BLaER1 (cell line): Measurements from ENCODE around the gene MALAT1.

Experiments used
- H3K27ac ChIP-seq: shearing (Covaris generic); formaldehyde crosslinking; 2 replicates; pipeline ENCODE4 v1.8.1; 2022
- H3K27me3 ChIP-seq: shearing (Covaris generic); formaldehyde crosslinking; 2 replicates; pipeline ENCODE4 v1.8.1; 2022
- H3K36me3 ChIP-seq: shearing (Covaris generic); formaldehyde crosslinking; 2 replicates; pipeline ENCODE4 v1.8.1; 2022
- H3K4me1 ChIP-seq: shearing (Covaris generic); formaldehyde crosslinking; 2 replicates; pipeline ENCODE4 v1.8.1; 2022
- H3K4me2 ChIP-seq: shearing (Covaris generic); formaldehyde crosslinking; 2 replicates; pipeline ENCODE4 v1.8.1; 2022
- H3K4me3 ChIP-seq: shearing (Covaris generic); formaldehyde crosslinking; 2 replicates; pipeline ENCODE4 v1.8.1; 2022
- H3K9ac ChIP-seq: shearing (Covaris generic); formaldehyde crosslinking; 2 replicates; pipeline ENCODE4 v1.8.1; 2022
- H3K9me3 ChIP-seq: shearing (Covaris generic); formaldehyde crosslinking; 2 replicates; pipeline ENCODE4 v1.8.1; 2022
- H4K20me1 ChIP-seq: shearing (Covaris generic); formaldehyde crosslinking; 2 replicates; pipeline ENCODE4 v1.8.1; 2022
- Cebpa-rat ChIP-seq: shearing (Covaris generic); IDR thresholded peaks from 2 replicates; pipeline ENCODE4 v1.8.1; 2022

The MALAT1 gene

GRCh38 chr11:65552388-65552951, 53.6 kb downstream of the MALAT1 start:
- Histone ChIP-seq H3K4me1 (peaks cover 96% of the 10 kb centered on the region), H3K9ac (peak overlapping the region; percentile 53; the same call in 1 of the 2 replicates), H3K4me3 (no peak overlapping the region; the same call in 1 of the 2 replicates), H3K27me3 (no peaks in the 10 kb centered on the region), H3K36me3 (peaks cover 34% of the 10 kb centered on the region; the same call in 1 of the 2 replicates), H3K9me3 (no peaks in the 10 kb centered on the region), H3K27ac (peak overlapping the region; percentile 70), H4K20me1 (peaks cover 16% of the 10 kb centered on the region; the same call in 1 of the 2 replicates), H3K4me2 (peak overlapping the region; percentile 82)
- TF ChIP-seq Cebpa-rat = no peak

DNA sequence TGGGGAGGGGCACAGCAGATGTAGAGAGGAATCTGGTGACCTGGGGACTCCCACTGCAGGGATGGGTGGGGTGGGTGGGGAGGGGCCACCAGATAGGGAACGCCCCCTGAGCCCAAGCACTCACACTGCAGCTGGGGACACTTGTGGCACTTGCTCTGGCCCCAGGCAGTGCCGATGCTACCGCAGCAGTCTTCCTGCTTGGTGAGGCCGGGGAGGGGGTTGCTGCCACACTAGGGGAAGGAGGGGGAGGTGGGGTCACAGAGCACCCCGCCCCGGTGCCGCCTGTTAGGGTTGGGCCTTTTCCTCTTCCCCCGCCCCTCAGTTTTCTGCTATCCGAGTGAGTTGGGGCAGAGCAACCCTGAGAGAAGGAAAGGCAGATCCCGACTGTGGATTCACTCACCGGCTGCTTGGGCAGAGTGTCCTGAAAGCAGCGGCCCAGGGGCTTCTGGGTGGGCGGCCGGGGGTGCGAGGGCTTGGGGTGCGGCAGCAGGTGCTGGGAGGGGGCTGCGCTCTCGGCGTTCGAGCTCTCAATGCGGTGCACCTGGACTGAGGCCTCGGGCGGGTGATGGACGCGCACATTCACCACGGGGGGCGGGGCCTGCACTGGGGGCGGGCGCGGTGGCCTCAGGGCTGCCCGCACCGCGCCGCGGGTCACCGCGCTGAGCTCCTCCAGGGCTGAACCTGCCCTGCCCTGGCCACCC, 54.6 kb downstream of the MALAT1 start:
- peaks cover 86% of the 10 kb centered on the region for H3K4me1 ChIP-seq
- peak overlapping the region; percentile 48 for H3K4me3 ChIP-seq
- no peak for TF ChIP-seq Cebpa-rat
- H3K4me2 ChIP-seq = peak overlapping the region; percentile 98
- no peaks in the 10 kb centered on the region for H3K27me3 ChIP-seq
- H4K20me1 ChIP-seq = 0 out of 2 replicates have a peak, but pooled peaks cover 13% of the 10 kb centered on the region
- no peaks in the 10 kb centered on the region for H3K9me3 ChIP-seq
- peak overlapping the region; percentile 96 for H3K27ac ChIP-seq
- peaks cover 33% of the 10 kb centered on the region; the same call in 1 of the 2 replicates for H3K36me3 ChIP-seq
- H3K9ac ChIP-seq = peak overlapping the region; percentile 89

- Histone ChIP-seq H3K4me1 (peaks cover 86% of the 10 kb centered on the region), H3K9me3 (no peaks in the 10 kb centered on the region), H3K9ac (peak overlapping the region; percentile 89), H4K20me1 (0 out of 2 replicates have a peak, but pooled peaks cover 13% of the 10 kb centered on the region), H3K27ac (peak overlapping the region; percentile 96), H3K27me3 (no peaks in the 10 kb centered on the region), H3K4me2 (peak overlapping the region; percentile 98), H3K4me3 (peak overlapping the region; percentile 48), H3K36me3 (peaks cover 25% of the 10 kb centered on the region; the same call in 1 of the 2 replicates)
- no peak for TF ChIP-seq Cebpa-rat
These were observed 55.4 kb downstream of the MALAT1 start for GRCh38 chr11:65554057-65554818.

- peak overlapping the region; percentile 73 for H3K4me3 ChIP-seq
- peaks cover 19% of the 10 kb centered on the region; the same call in 1 of the 2 replicates for H3K36me3 ChIP-seq
- H4K20me1 ChIP-seq = 0 out of 2 replicates have a peak, but pooled peaks cover 13% of the 10 kb centered on the region
- H3K27ac ChIP-seq = peak overlapping the region; percentile 96
- H3K27me3 ChIP-seq = no peaks in the 10 kb centered on the region
- peaks cover 86% of the 10 kb centered on the region for H3K4me1 ChIP-seq
- peak overlapping the region; percentile 98 for H3K4me2 ChIP-seq
- H3K9me3 ChIP-seq = no peaks in the 10 kb centered on the region
- TF ChIP-seq Cebpa-rat = no peak
- H3K9ac ChIP-seq = peak overlapping the region; percentile 89
These were observed 56.1 kb downstream of the MALAT1 start for GRCh38 chr11:65554842-65555430.

- no peak for TF ChIP-seq Cebpa-rat
- peak overlapping the region; percentile 98 for H3K4me2 ChIP-seq
- H3K9ac ChIP-seq = peak overlapping the region; percentile 89
- peak overlapping the region; percentile 73 for H3K4me3 ChIP-seq
- H3K27me3 ChIP-seq = no peaks in the 10 kb centered on the region
- peaks cover 11% of the 10 kb centered on the region; the same call in 1 of the 2 replicates for H3K36me3 ChIP-seq
- peak overlapping the region; percentile 96 for H3K27ac ChIP-seq
- peaks cover 89% of the 10 kb centered on the region for H3K4me1 ChIP-seq
- H3K9me3 ChIP-seq = no peaks in the 10 kb centered on the region
- 0 out of 2 replicates have a peak, but pooled peaks cover 13% of the 10 kb centered on the region for H4K20me1 ChIP-seq
These were observed 56.9 kb downstream of the MALAT1 start for GRCh38 chr11:65555693-65556231.
